Endothelial cell of hepatic sinusoid (primary cell): ENCODE data around the gene DUSP1.

ENCODE experiments used
- in situ Hi-C: cut with HindIII; loops from 2 replicates; pipeline ENCODE4 v1.10.0; 2017; ENCODE audit warnings: low sequenced_read_pairs

The DUSP1 gene

GRCh38 chr5:172746725-172747124 lies 24.3 kb downstream of the DUSP1 start:
- in situ Hi-C loops = no loop called here

DNA sequence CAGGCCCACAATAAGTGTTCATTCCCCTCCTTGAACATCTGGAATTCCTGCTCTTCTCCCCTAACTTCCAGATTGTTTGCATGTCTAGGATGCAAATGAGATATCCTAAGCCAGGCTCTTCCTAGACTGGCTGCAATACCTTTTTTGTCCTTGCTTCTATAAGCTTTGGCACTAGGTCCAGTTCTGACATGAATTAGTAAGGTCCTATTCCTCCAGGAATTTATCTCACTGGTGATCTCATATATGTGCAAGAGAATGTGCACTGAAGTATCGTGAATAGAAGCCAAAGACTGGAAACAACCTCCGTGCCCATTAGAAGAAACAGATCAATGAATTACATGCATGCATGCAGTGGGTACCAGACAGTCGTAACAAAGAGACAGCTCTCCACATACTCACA lies 25.2 kb downstream of the DUSP1 start:
- in situ Hi-C loops = no loop called here

- in situ Hi-C loops = no loop called here
These were observed 25.6 kb downstream of the DUSP1 start for GRCh38 chr5:172745406-172745805.

DNA sequence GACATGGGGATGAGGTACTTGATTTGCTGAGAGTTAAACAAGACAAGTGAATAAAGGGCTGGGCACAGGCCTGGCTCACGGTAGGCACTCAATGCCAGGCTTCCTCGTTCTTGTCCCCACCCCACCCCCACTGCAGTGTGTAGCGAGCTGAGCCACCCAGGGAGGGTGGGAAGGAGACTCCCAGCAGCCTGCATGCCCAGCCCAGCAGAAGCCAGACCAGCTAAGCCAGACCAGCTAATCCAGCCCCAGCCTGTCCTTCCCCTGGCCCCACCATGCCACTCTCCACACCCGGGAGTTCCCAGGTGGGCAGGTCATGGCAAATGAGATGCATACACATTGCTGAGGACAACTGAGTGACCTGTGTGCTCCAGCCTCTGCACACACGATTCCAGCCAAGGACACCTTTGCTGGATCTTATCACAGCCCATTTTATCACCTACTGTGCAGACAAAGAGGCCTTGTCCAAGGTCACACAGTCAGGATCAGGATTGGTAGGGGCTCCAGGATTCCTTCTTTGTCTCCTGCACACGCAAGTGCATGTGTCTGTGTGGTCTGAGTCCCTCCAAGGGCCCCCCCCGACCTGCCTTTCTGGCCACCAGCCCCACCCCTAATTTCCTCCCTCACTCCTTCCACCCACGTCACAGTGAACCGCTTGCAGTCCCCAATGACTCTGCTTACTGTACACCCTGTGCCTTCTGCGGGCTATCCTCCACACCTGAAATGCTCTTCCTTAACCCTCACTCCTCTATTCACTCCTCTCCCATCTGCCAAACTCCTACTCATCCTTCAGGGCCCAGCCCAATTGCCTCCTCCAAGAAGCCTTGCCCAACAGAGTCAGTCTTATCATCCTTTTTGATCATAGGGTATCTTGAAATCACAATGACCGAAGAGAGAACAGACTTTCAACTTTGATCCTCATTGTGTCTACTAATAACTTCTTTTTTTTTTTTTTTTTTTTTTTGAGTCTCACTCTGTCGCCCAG lies 26.6 kb downstream of the DUSP1 start:
- in situ Hi-C loops = no loop called here

GRCh38 chr5:172743112-172743959 lies 27.7 kb downstream of the DUSP1 start:
- in situ Hi-C loops = no loop called here

- in situ Hi-C loops = no loop called here
These were observed 29.8 kb downstream of the DUSP1 start for GRCh38 chr5:172741206-172741582.

DNA sequence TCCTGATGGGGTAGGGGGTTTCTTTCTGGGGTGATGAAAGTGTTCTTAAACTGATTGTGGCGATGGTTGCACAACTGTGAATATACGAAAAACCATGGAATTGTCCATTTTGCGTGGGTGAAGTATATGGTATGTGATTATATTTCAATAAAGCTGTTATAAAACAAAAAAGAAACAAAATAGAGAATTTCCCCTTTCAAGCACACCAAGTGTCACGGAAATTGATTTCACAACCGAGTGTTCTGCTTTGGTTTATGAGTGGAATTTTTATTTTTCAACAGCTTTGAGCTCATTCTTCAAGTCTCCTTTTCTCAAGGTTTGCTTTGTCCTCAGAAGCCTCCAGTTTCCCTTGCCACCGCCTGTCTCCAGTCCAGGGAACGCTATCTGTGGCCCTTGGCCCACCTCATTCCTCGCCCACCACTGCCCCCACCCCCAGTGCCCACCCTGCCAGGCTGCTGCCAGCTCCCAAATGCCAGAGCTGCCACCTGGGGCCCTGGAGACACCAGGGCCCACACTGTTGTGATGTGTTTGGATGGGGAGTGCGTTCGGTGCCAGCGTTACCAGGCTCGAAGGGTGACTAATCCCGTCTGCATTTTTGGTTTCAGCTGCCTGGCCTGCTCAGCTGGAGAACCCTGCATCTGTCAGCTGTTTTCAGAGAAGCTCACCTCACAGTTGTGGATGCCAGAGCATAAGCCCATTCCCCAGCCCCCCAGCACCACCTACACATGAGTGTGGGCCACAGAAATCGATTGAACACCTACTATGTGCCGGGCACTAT lies 30.4 kb downstream of the DUSP1 start:
- in situ Hi-C loops = no loop called here

GRCh38 chr5:172739375-172739774 lies 31.6 kb downstream of the DUSP1 start:
- in situ Hi-C loops = no loop called here

- in situ Hi-C loops = no loop called here
These were observed 34.4 kb downstream of the DUSP1 start for GRCh38 chr5:172736508-172737135.

GRCh38 chr5:172735141-172735831 lies 35.7 kb downstream of the DUSP1 start:
- in situ Hi-C loops = no loop called here

GRCh38 chr5:172733974-172734346 lies 37.0 kb downstream of the DUSP1 start:
- in situ Hi-C loops = no loop called here

- in situ Hi-C loops = no loop called here
These were observed 37.6 kb downstream of the DUSP1 start for GRCh38 chr5:172733131-172733973.

GRCh38 chr5:172732201-172732865 lies 38.7 kb downstream of the DUSP1 start:
- in situ Hi-C loops = no loop called here

- in situ Hi-C loops = no loop called here
These were observed 39.3 kb downstream of the DUSP1 start for GRCh38 chr5:172731680-172732074.

DNA sequence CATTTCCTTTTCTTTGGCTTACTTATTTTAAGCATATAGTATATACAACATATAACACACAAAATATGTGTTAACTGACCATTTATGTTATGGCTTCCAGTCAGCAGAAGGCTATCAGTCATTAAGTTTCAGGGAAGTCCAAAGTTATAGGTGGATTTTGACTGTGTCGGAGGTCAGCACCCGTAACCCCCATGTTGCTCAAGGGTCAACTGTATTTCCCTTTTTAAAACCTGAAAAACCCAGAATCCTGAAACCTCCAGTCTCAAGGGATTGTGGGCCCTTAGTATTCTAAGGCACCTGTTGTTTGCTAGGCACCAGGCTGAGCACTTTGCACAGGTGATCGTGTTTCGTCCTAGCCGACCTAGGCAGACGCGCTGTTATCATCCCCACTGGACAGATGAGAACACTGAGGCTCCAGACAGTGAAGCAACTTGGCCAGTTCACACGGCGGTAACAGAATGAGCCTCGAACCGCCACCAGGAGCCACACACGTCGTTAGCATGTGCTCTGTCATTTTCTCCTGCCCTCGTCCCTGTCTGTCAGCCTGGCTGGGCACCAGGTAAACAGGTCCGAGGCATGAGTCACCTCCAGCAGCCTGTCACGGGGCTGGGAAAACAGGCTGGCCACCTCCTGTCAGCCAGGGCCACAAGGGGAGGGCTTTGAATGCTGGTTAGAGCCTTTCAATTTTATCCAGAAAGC lies 39.9 kb downstream of the DUSP1 start:
- in situ Hi-C loops = no loop called here

DNA sequence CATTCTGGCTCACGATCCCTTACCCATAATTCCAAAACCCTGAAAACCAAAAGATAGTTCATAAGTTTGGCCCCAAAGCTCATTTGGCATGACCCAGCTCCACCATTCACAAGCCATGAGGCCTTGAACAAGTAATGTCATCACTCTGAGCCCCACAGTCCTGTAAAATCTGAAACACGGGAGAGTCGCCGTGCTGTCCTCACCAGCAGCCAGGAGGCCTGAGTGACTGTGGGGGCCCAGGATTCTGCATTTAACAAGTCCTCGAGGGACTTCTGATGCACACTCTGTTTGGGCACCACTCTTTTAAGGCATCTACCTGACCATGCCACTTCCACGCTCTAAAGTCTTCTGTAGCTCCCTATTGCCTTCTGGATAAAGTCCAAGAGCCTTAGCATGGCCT lies 40.8 kb downstream of the DUSP1 start:
- in situ Hi-C loops = no loop called here

GRCh38 chr5:172729588-172729987 lies 41.4 kb downstream of the DUSP1 start:
- in situ Hi-C loops = no loop called here
